GM19467 (cell line): ENCODE measurements around the gene PASK.

Source experiments
- ATAC-seq: cut with Tn5 transposase; IDR thresholded peaks from one replicate; pipeline ENCODE4 v1.9.1; 2021; ENCODE audit warnings: mild to moderate bottlenecking, moderate library complexity; ENCODE audit not compliant: unreplicated experiment

The PASK gene

DNA sequence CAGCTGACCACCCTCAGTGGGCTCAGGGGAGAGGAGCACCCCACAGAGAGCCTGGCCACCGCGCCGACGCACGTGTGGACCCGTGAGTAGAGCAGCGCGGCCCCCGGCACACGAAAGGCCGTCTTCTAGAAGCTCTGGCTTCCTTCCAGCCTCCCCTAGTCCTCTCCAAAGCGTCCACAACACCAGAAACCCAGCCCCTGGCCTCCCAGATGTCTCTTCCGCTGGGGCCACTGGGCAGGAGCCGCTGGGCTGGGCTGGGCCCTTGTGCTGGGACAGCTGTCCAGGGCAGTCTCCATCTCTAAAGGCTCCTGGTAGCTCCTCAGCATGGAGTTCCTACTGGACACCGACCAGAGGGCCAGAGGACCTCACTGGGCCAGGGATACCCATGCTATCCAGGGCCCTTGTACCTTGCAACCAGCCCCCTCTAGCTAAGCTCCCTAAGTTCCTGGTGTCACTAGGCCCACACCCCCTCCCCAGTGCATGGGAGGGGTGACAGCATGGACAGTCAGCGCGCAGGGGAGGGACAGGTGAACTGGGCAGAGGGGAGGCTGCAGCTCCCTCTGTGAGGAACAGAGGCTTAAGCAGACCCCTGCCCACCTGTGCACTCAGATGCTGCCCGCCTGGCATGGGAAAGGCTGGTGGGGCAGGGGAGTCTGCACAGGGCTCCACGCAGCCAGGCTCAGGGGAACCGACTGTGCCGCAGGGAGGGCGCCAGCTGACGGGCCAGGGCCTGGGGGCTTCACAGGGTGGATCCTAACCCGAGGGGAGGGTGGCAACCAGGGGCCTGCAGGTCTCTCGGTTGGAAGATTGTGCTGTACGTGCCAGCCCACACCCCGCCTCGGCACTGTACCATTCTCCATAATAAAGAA, 80.1 kb downstream of the PASK start:
- ATAC-seq, result no peak

DNA sequence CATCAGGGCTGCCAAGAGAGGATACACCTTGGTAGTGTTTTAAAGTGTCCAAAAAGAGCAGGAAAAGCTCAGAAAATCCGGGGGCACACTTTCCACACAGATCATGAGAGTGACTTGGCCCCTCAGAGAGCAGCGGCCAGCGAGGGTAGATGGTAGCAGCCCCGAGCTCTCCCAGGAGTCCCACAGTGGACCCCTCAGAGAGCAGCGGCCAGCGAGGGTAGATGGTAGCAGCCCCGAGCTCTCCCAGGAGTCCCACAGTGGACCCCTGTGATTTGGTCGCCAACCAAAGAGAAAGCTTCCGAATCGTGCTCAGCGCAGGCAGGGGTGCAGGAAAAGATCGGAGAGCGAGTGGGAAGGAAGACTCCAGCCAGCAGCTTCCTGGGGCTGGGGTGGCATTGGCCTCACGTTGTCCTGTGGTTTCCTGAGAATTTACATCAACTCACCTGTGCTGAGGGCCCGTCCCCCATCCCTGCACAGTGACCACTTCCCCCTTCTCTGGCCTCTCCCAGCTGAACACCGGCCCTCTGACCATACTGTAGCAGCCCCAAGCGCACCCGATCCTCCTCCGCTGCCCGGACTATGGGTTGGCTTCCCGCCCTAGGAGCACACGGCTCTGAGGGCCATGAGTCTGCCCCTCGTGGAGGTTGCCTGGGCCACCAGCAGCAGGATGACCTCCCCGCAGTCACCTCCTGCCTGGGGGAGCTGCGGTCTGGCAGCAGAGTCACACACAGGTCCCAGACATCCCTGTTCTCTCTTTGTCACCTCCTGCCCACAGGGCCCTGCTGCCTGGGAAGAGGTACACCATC, 80.9 kb downstream of the PASK start:
- no peak for ATAC-seq

DNA sequence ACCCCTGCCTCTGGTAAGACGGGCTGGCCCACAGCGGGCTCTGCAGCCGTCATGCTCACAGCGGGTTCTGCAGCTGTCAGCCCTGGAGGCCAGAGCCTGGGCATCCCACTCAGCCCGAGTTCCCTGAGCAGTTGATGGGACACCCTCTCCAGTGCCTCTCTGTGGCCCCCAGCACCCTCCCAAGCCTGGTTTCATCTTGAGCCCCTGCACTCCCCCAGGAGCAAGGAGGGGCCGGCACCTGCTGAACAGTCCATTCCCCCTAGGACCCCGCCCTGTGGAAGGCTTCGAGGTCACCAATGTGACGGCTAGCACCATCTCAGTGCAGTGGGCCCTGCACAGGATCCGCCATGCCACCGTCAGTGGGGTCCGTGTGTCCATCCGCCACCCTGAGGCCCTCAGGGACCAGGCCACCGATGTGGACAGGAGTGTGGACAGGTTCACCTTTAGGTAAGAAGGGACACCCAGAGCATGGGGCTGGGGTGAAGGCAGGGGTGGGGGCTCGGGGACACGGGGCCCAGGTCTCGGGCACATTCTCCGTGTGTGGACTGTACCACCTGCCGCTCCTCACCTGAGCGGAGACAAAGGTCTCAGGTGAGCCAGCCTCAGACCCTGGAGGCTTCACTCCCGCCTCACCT, 81.7 kb downstream of the PASK start:
- ATAC-seq, result no peak

DNA sequence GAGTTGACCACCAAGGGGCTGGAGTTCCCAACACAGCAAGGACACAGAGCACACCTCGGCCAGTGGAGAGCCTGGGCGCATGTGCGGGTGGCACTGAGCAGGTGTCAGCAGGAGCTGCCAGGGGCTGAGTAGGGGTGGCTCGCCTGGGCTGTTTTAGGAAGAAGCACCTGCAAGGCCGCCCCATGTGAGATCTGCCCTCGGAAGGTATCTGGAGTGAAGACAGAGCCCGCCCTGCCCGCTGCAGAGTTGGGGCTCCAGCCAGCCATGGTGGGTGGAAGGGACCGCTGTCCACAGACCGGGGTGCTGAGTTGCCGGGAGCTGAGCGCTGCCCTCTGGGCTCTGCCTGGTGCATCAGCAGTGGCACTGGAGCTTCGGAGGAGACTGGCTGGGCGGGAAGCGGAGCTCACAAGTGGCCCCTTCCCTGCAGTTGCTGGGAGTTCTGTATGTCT, 82.4 kb downstream of the PASK start:
- ATAC-seq, result no peak

DNA sequence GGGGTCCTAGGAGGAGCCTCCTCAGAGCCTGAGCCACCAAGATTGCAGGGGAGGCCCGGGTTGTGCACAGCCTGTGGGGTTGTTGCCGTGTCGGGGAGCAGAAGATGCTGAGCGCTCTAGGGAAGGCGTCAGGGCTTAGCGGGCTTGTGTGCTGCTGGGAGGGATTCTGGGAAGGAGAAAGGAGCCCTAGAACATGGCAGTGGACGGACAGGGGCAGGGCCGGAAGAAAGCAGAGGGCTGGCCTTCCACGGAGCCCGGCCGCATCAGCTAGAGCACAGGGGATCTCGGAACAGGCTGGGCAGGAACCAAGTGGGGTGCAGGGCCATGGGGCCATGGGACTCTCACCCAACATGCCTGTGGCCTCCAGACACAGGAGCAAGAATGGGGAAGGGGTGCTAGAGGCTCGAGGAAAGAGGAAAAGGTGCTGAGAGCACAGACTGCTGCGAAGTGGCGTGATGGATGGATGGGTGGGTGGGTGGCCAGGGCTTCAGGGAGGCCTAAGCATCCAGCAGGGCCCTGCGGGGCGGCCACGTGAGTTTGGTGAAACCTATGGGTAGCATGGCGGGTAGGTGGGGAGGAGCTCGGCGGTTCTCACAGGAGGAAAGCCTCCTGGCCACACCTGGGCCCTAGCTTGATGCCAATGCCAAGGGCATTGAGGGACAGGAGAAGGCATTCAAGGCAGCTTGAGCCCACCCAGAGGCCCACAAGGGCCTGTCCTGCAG, 82.9 kb downstream of the PASK start:
- no peak for ATAC-seq

DNA sequence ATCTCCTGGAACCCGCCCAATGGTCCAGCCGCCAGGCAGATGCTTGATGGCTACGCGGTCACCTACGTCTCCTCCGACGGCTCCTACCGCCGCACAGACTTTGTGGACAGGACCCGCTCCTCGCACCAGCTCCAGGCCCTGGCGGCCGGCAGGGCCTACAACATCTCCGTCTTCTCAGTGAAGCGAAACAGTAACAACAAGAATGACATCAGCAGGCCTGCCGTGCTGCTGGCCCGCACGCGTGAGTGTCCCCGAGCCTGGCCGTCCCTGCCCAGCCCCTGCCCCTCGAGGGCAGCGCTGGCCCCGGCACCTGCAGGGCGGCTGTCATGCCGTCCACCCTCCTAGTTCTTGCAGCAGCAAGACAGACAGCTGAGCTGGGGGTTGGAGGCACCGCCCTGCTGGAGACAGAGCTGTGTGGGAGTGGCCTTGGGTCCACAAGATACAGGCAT, 83.9 kb downstream of the PASK start:
- ATAC-seq, result no peak

DNA sequence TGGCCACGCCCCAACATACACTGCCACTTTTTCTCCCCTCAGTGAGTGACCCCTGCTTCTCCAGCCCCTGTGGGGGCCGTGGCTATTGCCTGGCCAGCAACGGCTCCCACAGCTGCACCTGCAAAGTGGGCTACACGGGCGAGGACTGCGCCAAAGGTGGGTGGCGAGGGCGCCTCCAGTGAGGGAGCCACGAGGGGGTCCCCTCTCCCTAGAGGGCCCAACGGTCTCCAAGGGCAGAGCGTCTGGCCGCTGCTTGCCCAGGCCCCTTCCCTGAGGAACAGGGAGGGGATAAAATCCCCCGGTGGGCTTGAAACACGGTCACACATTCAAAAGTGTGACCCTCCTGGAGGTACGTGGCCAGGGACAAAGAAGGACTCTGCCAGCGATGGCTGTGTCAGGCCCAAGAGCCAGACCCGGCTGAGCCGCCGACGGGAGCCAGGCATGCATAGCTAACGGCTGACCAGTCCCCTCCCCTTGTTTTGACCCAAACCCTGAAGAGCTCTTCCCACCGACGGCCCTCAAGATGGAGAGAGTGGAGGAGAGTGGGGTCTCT, 84.4 kb downstream of the PASK start:
- no peak for ATAC-seq

DNA sequence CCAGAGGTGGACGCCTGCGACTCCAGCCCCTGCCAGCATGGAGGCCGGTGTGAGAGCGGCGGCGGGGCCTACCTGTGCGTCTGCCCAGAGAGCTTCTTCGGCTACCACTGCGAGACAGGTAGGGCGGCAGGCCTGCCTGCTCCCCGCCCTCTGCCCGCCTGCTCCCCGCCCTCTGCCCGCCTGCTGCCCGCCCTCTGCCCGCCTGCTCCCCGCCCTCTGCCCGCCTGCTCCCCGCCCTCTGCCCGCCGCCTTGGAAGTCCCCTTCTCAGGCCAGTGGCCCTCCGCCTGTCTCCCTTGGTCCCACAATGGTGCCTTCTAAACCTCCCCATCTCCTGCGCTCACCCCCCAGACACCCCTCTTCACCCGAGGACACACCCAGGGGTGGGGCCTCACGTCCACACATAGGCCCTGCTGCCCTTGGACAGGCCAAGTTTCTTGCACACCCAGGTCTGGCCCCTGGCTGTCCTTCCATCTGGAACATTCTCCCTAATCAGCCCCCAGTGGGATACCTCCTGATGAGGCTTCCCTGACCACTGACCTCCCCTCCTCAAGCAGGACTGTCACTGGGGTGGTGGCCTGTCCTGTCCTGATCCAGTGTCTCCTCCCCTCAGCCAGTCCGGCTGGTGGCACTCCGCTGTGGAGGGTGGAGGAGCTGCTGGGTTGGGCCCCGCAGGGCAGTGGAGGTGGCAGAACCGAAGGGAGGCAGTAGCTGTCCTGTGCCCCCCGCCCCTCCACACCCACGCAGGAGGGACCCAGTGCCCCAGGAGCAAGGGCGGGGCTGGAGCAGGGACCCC, 85.1 kb downstream of the PASK start:
- ATAC-seq, result no peak

DNA sequence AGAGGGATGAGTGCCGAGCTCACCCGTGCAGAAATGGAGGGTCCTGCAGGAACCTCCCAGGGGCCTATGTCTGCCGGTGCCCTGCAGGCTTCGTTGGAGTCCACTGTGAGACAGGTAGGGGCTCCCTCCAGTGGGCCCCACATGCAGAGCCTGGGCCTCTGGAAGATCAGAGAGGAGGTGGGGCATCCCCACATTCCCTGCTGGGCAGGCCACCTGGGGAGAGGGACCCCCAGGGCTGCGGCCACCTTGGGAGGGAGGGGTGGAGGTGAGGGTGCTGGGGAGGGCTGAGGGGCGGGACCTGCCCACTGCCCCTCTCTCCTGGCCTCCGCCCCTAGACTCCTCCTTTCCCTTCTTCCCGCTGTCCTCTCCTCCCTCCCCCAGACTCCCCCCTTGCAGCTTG, 85.7 kb downstream of the PASK start:
- no peak for ATAC-seq

DNA sequence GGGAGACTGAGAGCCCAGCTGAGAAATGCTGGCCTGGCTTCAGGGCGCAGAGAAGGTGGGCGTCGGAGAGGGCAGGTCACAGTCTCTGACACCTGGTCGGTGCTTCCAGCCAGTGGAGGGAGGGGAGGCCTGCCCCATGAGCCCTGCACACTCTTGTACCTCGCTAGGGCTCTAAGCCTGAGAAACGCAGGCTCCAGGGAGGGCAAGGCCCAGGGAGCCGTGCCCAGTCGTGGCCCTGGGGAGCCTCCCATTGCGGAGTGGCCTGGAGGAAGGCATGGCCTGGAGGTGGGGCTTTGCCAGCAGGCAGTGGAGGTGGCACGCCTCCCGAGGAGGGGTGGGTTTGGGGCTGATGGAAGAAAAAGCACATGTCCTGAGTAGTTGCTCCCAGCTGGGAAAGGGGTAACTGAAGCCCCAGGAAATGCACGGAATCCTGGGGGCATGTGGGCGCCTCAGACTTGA, 86.2 kb downstream of the PASK start:
- ATAC-seq, result no peak

DNA sequence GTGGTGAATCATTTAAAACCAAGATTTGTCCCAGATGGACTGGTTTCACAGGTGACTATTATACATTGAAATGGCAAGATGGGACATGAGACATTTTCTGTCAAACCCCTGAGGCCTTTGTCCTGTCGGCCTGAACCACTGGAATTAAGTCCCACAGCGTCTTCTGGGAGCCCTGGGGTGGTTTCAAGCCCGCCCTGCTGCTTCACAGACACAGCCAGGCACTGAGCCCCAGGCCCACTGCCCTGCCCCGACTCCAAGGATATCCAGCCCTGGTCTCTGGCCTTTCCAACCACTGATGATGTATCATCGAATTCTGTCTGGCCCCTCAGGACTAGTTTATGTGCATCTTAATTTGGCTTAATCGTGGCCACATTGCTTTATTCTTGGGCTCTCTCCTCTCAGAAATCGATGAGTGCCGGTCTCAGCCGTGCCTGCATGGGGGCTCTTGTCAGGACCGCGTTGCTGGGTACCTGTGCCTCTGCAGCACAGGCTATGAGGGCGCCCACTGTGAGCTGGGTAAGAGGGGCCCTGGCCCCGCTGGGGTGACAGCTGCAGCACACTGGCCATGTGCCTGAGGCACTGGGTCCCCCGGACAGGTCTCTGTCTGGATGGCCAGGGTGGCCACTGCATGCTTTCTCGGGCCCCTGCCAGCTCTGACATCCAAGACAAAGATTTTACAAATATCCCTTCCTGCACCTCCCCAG, 86.7 kb downstream of the PASK start:
- no peak for ATAC-seq

DNA sequence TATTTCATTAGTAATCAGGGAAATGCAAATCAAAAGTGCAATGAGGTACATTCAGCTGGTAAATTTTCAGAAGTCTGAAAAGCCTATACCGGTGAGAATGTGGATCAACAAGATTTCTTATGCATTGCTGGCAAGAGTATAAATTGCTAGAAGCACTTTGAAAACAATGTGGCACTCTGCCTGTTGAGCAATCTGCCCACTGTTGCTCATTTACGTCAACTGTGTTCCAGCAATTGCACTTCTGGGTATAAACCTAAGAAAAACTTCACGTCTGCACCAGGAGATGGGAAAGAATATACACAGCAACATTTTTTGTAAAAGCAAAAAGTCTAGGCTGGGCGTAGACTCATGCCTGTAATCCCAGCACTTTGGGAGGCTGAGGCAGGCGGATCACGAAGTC, 88.0 kb downstream of the PASK start:
- ATAC-seq, result no peak
